ENCODE data around the gene NFIA. TPM values are rescaled to one million over a fixed set of nuclear protein-coding genes. Genes with fewer than 3 reads are reported as not detected.
A peak's percentile ranks its signal among the peaks of the same experiment; 100 is the strongest.

The NFIA gene
- total and polyA plus RNA-seq, 5 donors, result 15.9 to 127 (median 108) TPM

- peak overlapping the region; percentile 77 for H3K27ac ChIP-seq (ENCODE audit: low read length)
- no peak for ATAC-seq
- 31% methylated on average over 5 of the region's 5 CpGs for WGBS
- H3K4me1 ChIP-seq (ENCODE audit: control insufficient read depth, insufficient read depth, low read length), result peaks cover 28% of the 10 kb centered on the region
- no peaks in the 10 kb centered on the region for H3K9me3 ChIP-seq (ENCODE audit: control insufficient read depth, low read length)
- no peak for DNase-seq
- no peak overlapping the region for H3K4me3 ChIP-seq (ENCODE audit: low read length)
- intact Hi-C loops (cut with DNase I), result no loop called here
- no peaks in the 10 kb centered on the region for H3K27me3 ChIP-seq (ENCODE audit: control insufficient read depth, insufficient read depth)
Observed at GRCh38 chr1:61444288-61444687, 361.9 kb downstream of the NFIA start.

GRCh38 chr1:61445269-61445825, 363.0 kb downstream of the NFIA start:
- no peak overlapping the region for H3K4me3 ChIP-seq (ENCODE audit: low read length)
- H3K9me3 ChIP-seq (ENCODE audit: control insufficient read depth, low read length), result no peaks in the 10 kb centered on the region
- 58% methylated on average over 8 of the region's 8 CpGs for WGBS
- intact Hi-C loops (cut with DNase I), result loop anchor here in 2 of 4 donors (5.0 kb wide), 3 partner anchors 103 to 393 kb away; no protein-coding TSS in a partner anchor
- peak overlapping the region; percentile 77 for H3K27ac ChIP-seq (ENCODE audit: low read length)
- H3K27me3 ChIP-seq (ENCODE audit: control insufficient read depth, insufficient read depth), result no peaks in the 10 kb centered on the region
- no peak for DNase-seq
- ATAC-seq, result no peak
- H3K4me1 ChIP-seq (ENCODE audit: control insufficient read depth, insufficient read depth, low read length), result peaks cover 36% of the 10 kb centered on the region

GRCh38 chr1:61446531-61446991, 364.2 kb downstream of the NFIA start:
- no peaks in the 10 kb centered on the region for H3K27me3 ChIP-seq (ENCODE audit: control insufficient read depth, insufficient read depth)
- DNase-seq, result peak in 1 of 3 donors; percentile 40
- H3K27ac ChIP-seq (ENCODE audit: low read length), result peak overlapping the region; percentile 70
- ATAC-seq, result no peak
- no peaks in the 10 kb centered on the region for H3K9me3 ChIP-seq (ENCODE audit: control insufficient read depth, low read length)
- H3K4me3 ChIP-seq (ENCODE audit: low read length), result no peak overlapping the region
- intact Hi-C loops (cut with DNase I), result loop anchor here in 2 of 4 donors (5.0 kb wide), 3 partner anchors 104 to 394 kb away; no protein-coding TSS in a partner anchor
- H3K4me1 ChIP-seq (ENCODE audit: control insufficient read depth, insufficient read depth, low read length), result peaks cover 45% of the 10 kb centered on the region
- 67% methylated on average over 7 of the region's 7 CpGs for WGBS

GRCh38 chr1:61447106-61447967, 365.0 kb downstream of the NFIA start:
- 77% methylated on average over 19 of the region's 19 CpGs for WGBS
- intact Hi-C loops (cut with DNase I), result loop anchor here in 2 of 4 donors (5.0 kb wide), 3 partner anchors 105 to 395 kb away; no protein-coding TSS in a partner anchor
- ATAC-seq, result no peak

GRCh38 chr1:61447968-61448430, 365.6 kb downstream of the NFIA start:
- 68% methylated on average over 7 of the region's 7 CpGs for WGBS

More at GRCh38 chr1:61447106-61447967, 365.0 kb downstream of the NFIA start:
- DNase-seq, result peak in 1 of 3 donors; percentile 66
- Histone ChIP-seq H3K27ac (ENCODE audit: low read length) (peak overlapping the region; percentile 70), H3K27me3 (ENCODE audit: control insufficient read depth, insufficient read depth) (no peaks in the 10 kb centered on the region), H3K9me3 (ENCODE audit: control insufficient read depth, low read length) (no peaks in the 10 kb centered on the region), H3K4me3 (ENCODE audit: low read length) (no peak overlapping the region), H3K4me1 (ENCODE audit: control insufficient read depth, insufficient read depth, low read length) (peaks cover 42% of the 10 kb centered on the region)

GRCh38 chr1:61448914-61449313, 366.6 kb downstream of the NFIA start:
- no peaks in the 10 kb centered on the region for H3K9me3 ChIP-seq (ENCODE audit: control insufficient read depth, low read length)
- ATAC-seq (peak; percentile 67 to 75), DNase-seq (peak; percentile 86 to 93 (median 91))
- intact Hi-C loops (cut with DNase I), result loop anchor here in 2 of 4 donors (5.0 kb wide), 3 partner anchors 107 to 397 kb away; no protein-coding TSS in a partner anchor
- H3K4me3 ChIP-seq (ENCODE audit: low read length), result no peak overlapping the region
- H3K4me1 ChIP-seq (ENCODE audit: control insufficient read depth, insufficient read depth, low read length), result peaks cover 40% of the 10 kb centered on the region
- peak overlapping the region; percentile 95 for H3K27ac ChIP-seq (ENCODE audit: low read length)
- no peaks in the 10 kb centered on the region for H3K27me3 ChIP-seq (ENCODE audit: control insufficient read depth, insufficient read depth)
- WGBS, result 54% methylated on average over 9 of the region's 9 CpGs

More at GRCh38 chr1:61447968-61448430, 365.6 kb downstream of the NFIA start:
- DNase-seq (peak in 2 of 3 donors; percentile 40 to 61), ATAC-seq (peak in 1 of 2 donors; percentile 56)
- Histone ChIP-seq H3K27me3 (ENCODE audit: control insufficient read depth, insufficient read depth) (no peaks in the 10 kb centered on the region), H3K4me1 (ENCODE audit: control insufficient read depth, insufficient read depth, low read length) (peaks cover 44% of the 10 kb centered on the region), H3K4me3 (ENCODE audit: low read length) (no peak overlapping the region), H3K27ac (ENCODE audit: low read length) (peak overlapping the region; percentile 95), H3K9me3 (ENCODE audit: control insufficient read depth, low read length) (no peaks in the 10 kb centered on the region)
- intact Hi-C loops (cut with DNase I), result loop anchor here in 2 of 4 donors (5.0 kb wide), 3 partner anchors 106 to 396 kb away; no protein-coding TSS in a partner anchor

- peaks cover 40% of the 10 kb centered on the region for H3K4me1 ChIP-seq (ENCODE audit: control insufficient read depth, insufficient read depth, low read length)
- no peak overlapping the region for H3K4me3 ChIP-seq (ENCODE audit: low read length)
- peak overlapping the region; percentile 95 for H3K27ac ChIP-seq (ENCODE audit: low read length)
- H3K27me3 ChIP-seq (ENCODE audit: control insufficient read depth, insufficient read depth), result no peaks in the 10 kb centered on the region
- DNase-seq (peak; percentile 27 to 72 (median 53)), ATAC-seq (no peak)
- intact Hi-C loops (cut with DNase I), result loop anchor here in 2 of 4 donors (5.0 kb wide), 3 partner anchors 107 to 397 kb away; no protein-coding TSS in a partner anchor
- no peaks in the 10 kb centered on the region for H3K9me3 ChIP-seq (ENCODE audit: control insufficient read depth, low read length)
- WGBS, result 50% methylated on average over 5 of the region's 5 CpGs
Observed at GRCh38 chr1:61449410-61449809, 367.0 kb downstream of the NFIA start.

GRCh38 chr1:61450454-61450853, 368.1 kb downstream of the NFIA start:
- H3K4me1 ChIP-seq (ENCODE audit: control insufficient read depth, insufficient read depth, low read length), result peaks cover 37% of the 10 kb centered on the region
- peak overlapping the region; percentile 95 for H3K27ac ChIP-seq (ENCODE audit: low read length)
- no peaks in the 10 kb centered on the region for H3K27me3 ChIP-seq (ENCODE audit: control insufficient read depth, insufficient read depth)
- 7% methylated on average over 4 of the region's 4 CpGs for WGBS
- H3K4me3 ChIP-seq (ENCODE audit: low read length), result no peak overlapping the region
- H3K9me3 ChIP-seq (ENCODE audit: control insufficient read depth, low read length), result no peaks in the 10 kb centered on the region
- DNase-seq (peak; percentile 69 to 83 (median 78)), ATAC-seq (peak; percentile 46 to 70)
- intact Hi-C loops (cut with DNase I), result loop anchor here (5.0 to 10.0 kb wide), 7 partner anchors 106 to 476 kb away; partner anchors contain the start of gene NFIA (in 1 of the 4)

GRCh38 chr1:61450872-61451571, 368.7 kb downstream of the NFIA start:
- DNase-seq (peak in 1 of 3 donors; percentile 58), ATAC-seq (no peak)
- H3K27ac ChIP-seq (ENCODE audit: low read length), result peak overlapping the region; percentile 95
- no peaks in the 10 kb centered on the region for H3K9me3 ChIP-seq (ENCODE audit: control insufficient read depth, low read length)
- intact Hi-C loops (cut with DNase I), result loop anchor here (5.0 to 10.0 kb wide), 7 partner anchors 106 to 476 kb away; partner anchors contain the start of gene NFIA (in 1 of the 4)
- H3K4me1 ChIP-seq (ENCODE audit: control insufficient read depth, insufficient read depth, low read length), result peaks cover 35% of the 10 kb centered on the region
- H3K4me3 ChIP-seq (ENCODE audit: low read length), result no peak overlapping the region
- no peaks in the 10 kb centered on the region for H3K27me3 ChIP-seq (ENCODE audit: control insufficient read depth, insufficient read depth)
- 39% methylated on average over 14 of the region's 14 CpGs for WGBS

GRCh38 chr1:61451572-61451968, 369.2 kb downstream of the NFIA start:
- 89% methylated on average over 5 of the region's 5 CpGs for WGBS

More at GRCh38 chr1:61451572-61451968, 369.2 kb downstream of the NFIA start:
- Histone ChIP-seq H3K9me3 (ENCODE audit: control insufficient read depth, low read length) (no peaks in the 10 kb centered on the region), H3K4me1 (ENCODE audit: control insufficient read depth, insufficient read depth, low read length) (peaks cover 30% of the 10 kb centered on the region), H3K4me3 (ENCODE audit: low read length) (no peak overlapping the region), H3K27ac (ENCODE audit: low read length) (peak overlapping the region; percentile 66), H3K27me3 (ENCODE audit: control insufficient read depth, insufficient read depth) (no peaks in the 10 kb centered on the region)
- DNase-seq (no peak), ATAC-seq (no peak)
- intact Hi-C loops (cut with DNase I), result loop anchor here (5.0 to 10.0 kb wide), 7 partner anchors 107 to 477 kb away; partner anchors contain the start of gene NFIA (in 1 of the 4)

Measured in right cardiac atrium (tissue), 5 donors.